ENCODE measurements around the gene MARK3. TPM values are rescaled to one million over a fixed set of nuclear protein-coding genes. Genes with fewer than 3 reads are reported as not detected.
"Not testable (repeated sequence)": the region's sequence is repeated elsewhere in the genome, so short reads cannot be mapped to it uniquely, and the experiment has no call there.

Gene MARK3
- total and polyA plus RNA-seq, 2 of the 13 experiments (the other 11 are each of a cell fraction or from before 2014, with no cell fraction given), result 47.7 to 56.6 TPM

GRCh38 chr14:103525430-103526246, 140.4 kb downstream of the MARK3 start (continued):
- TF ChIP-seq, protein P1, sequence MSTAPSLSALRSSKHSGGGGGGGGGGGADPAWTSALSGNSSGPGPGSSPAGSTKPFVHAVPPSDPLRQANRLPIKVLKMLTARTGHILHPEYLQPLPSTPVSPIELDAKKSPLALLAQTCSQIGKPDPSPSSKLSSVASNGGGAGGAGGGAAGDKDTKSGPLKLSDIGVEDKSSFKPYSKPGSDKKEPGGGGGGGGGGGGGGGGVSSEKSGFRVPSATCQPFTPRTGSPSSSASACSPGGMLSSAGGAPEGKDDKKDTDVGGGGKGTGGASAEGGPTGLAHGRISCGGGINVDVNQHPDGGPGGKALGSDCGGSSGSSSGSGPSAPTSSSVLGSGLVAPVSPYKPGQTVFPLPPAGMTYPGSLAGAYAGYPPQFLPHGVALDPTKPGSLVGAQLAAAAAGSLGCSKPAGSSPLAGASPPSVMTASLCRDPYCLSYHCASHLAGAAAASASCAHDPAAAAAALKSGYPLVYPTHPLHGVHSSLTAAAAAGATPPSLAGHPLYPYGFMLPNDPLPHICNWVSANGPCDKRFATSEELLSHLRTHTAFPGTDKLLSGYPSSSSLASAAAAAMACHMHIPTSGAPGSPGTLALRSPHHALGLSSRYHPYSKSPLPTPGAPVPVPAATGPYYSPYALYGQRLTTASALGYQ (CRISPR knock-in tag; IDR thresholded peaks at IDR 0.05), result 0 out of 2 replicates have a peak, but pooled peaks have one; percentile 22
- TF ChIP-seq TBX2 (CRISPR knock-in tag; IDR thresholded peaks at IDR 0.05; ENCODE audit: borderline replicate concordance) (peak; percentile 60; the same call in 1 of the 2 replicates), ISL2 (CRISPR knock-in tag; IDR thresholded peaks at IDR 0.05) (0 out of 2 replicates have a peak, but pooled peaks have one; percentile 20), ZNF143 (CRISPR knock-in tag; IDR thresholded peaks at IDR 0.05) (0 out of 2 replicates have a peak, but pooled peaks have one; percentile 52), ZNF800 (CRISPR knock-in tag; IDR thresholded peaks at IDR 0.05) (0 out of 2 replicates have a peak, but pooled peaks have one; percentile 44), MED8 (CRISPR knock-in tag; IDR thresholded peaks at IDR 0.05; ENCODE audit: insufficient replicate concordance) (peak; percentile 55), SAP130 (CRISPR knock-in tag; IDR thresholded peaks at IDR 0.05; ENCODE audit: low read depth) (peak; percentile 74), RARA (CRISPR knock-in tag; IDR thresholded peaks at IDR 0.05) (peak; percentile 43), DRAP1 (CRISPR knock-in tag; IDR thresholded peaks at IDR 0.05) (peak; percentile 84), MAZ (CRISPR knock-in tag; IDR thresholded peaks at IDR 0.05; ENCODE audit: low read depth) (peak; percentile 58), ZNF18 (CRISPR knock-in tag; IDR thresholded peaks at IDR 0.05; ENCODE audit: insufficient replicate concordance) (peak; percentile 35), MEF2D (CRISPR knock-in tag; IDR thresholded peaks at IDR 0.05) (peak; percentile 83), ZNF343 (CRISPR knock-in tag; IDR thresholded peaks at IDR 0.05) (0 out of 2 replicates have a peak, but pooled peaks have one; percentile 34), IKZF4 (CRISPR knock-in tag; IDR thresholded peaks at IDR 0.05; ENCODE audit: borderline replicate concordance, low read depth, not compliant biosample characterization) (peak; percentile 58)
- TF ChIP-seq, protein P2, sequence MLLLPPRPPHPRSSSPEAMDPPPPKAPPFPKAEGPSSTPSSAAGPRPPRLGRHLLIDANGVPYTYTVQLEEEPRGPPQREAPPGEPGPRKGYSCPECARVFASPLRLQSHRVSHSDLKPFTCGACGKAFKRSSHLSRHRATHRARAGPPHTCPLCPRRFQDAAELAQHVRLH (CRISPR knock-in tag; IDR thresholded peaks at IDR 0.05; ENCODE audit: borderline replicate concordance, low read depth), result 0 out of 2 replicates have a peak, but pooled peaks have one; percentile 29
- not testable (repeated sequence) for TF ChIP-seq MAZ (IDR thresholded peaks at IDR 0.05; ENCODE audit: borderline replicate concordance, low read depth, low read length)
- TF ChIP-seq, protein P3, sequence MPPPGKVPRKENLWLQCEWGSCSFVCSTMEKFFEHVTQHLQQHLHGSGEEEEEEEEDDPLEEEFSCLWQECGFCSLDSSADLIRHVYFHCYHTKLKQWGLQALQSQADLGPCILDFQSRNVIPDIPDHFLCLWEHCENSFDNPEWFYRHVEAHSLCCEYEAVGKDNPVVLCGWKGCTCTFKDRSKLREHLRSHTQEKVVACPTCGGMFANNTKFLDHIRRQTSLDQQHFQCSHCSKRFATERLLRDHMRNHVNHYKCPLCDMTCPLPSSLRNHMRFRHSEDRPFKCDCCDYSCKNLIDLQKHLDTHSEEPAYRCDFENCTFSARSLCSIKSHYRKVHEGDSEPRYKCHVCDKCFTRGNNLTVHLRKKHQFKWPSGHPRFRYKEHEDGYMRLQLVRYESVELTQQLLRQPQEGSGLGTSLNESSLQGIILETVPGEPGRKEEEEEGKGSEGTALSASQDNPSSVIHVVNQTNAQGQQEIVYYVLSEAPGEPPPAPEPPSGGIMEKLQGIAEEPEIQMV (CRISPR knock-in tag; IDR thresholded peaks at IDR 0.05; ENCODE audit: low read depth), result 0 out of 2 replicates have a peak, but pooled peaks have one; percentile 27
